Breast epithelium (tissue), 4 donors: ENCODE data around the gene TRPC3. TPM values are rescaled to one million over a fixed set of nuclear protein-coding genes. Genes with fewer than 3 reads are reported as not detected.

ENCODE experiments used
- DNase-seq, 2 donors: peaks; one replicate each; pipeline ENCODE4 v3.0.0-alpha.2; 2019; ENCODE audit warnings: low spot score in 2 of 2
- H3K27ac ChIP-seq, 2 donors: fragments of 200-600 bp; sonication (generic) in 1 of 2; one replicate each; pipeline ENCODE4 v1.5.1; 2016 to 2019; ENCODE audit warnings: mild to moderate bottlenecking in 1 of 2
- H3K27me3 ChIP-seq, 2 donors: fragments of 200-600 bp; sonication (generic) in 1 of 2; one replicate each; pipeline versions ENCODE4 v1.5.1 to v1.6.0; 2017 to 2019; ENCODE audit warnings: control low read depth in 1 of 2, mild to moderate bottlenecking in 1 of 2
- H3K36me3 ChIP-seq: fragments of 200-600 bp; one replicate; pipeline ENCODE4 v1.5.1; 2019
- H3K4me1 ChIP-seq, 2 donors: fragments of 200-600 bp; sonication (generic); one replicate each; pipeline ENCODE4 v1.5.1; 2016 to 2019; ENCODE audit warnings: control low read depth in 1 of 2
- H3K4me3 ChIP-seq, 3 donors: fragments of 200-600 bp; sonication (generic); 1 replicate in 2 of 3; 2 replicates in 1 of 3; pipeline ENCODE4 v1.5.1; 2016 to 2019; ENCODE audit warnings: mild to moderate bottlenecking in 3 of 3, moderate library complexity in 2 of 3
- H3K9me3 ChIP-seq, 2 donors: fragments of 200-600 bp; sonication (generic) in 1 of 2; one replicate each; pipeline ENCODE4 v1.5.1; 2016 to 2019; ENCODE audit warnings: control low read depth in 1 of 2
- CTCF ChIP-seq, 3 donors: fragments of 450-650 bp; IDR thresholded peaks; one replicate each; pipeline ENCODE4 v1.5.1; 2016 to 2017; ENCODE audit warnings: antibody characterized with exemption in 3 of 3, mild to moderate bottlenecking in 3 of 3, moderate library complexity in 3 of 3
- POLR2A ChIP-seq: fragments of 450-650 bp; IDR thresholded peaks from one replicate; pipeline ENCODE4 v1.6.1; 2016; ENCODE audit warnings: antibody characterized with exemption, mild to moderate bottlenecking, moderate library complexity
- POLR2AphosphoS5 ChIP-seq, 3 donors: sonication (generic); formaldehyde crosslinking; IDR thresholded peaks; one replicate each; pipeline ENCODE4 v1.6.1; 2017; ENCODE audit warnings: antibody characterized with exemption in 3 of 3
- intact Hi-C: fragments of 100-400 bp; cut with DNase I; formaldehyde crosslinking; loops from one replicate; pipeline ENCODE4 v1.15.1; 2023; ENCODE audit warnings: low total_unique reads
- total RNA-seq, 3 donors: library from RNA; depleted of rRNA; stranded (reverse); fragments of >200 nt; gene quantifications; one replicate each; pipeline ENCODE4 v1.1.0, GENCODE V29; 2016

Gene TRPC3
- total RNA-seq, 3 donors from 2014 or later, result 0.64 to 0.98 (median 0.88) TPM

GRCh38 chr4:121851354-121851753 lies 100.5 kb downstream of the TRPC3 start:
- Histone ChIP-seq H3K27me3 (no peaks in the 10 kb centered on the region), H3K36me3 (no peaks in the 10 kb centered on the region), H3K4me3 (no peak overlapping the region), H3K27ac (no peak overlapping the region), H3K4me1 (no peaks in the 10 kb centered on the region), H3K9me3 (no peaks in the 10 kb centered on the region)
- DNase-seq, result no peak
- TF ChIP-seq POLR2AphosphoS5 (IDR thresholded peaks at IDR 0.05) (no peak), POLR2A (no peak), CTCF (IDR thresholded peaks at IDR 0.05) (no peak)
- intact Hi-C loops, result no loop called here

- Histone ChIP-seq H3K9me3 (no peaks in the 10 kb centered on the region), H3K4me1 (no peaks in the 10 kb centered on the region), H3K27ac (no peak overlapping the region), H3K36me3 (peaks cover 7% of the 10 kb centered on the region), H3K4me3 (no peak overlapping the region), H3K27me3 (no peaks in the 10 kb centered on the region)
- TF ChIP-seq POLR2AphosphoS5 (IDR thresholded peaks at IDR 0.05) (no peak), POLR2A (no peak), CTCF (IDR thresholded peaks at IDR 0.05) (no peak)
- intact Hi-C loops, result no loop called here
- no peak for DNase-seq
These were observed 105.2 kb downstream of the TRPC3 start for GRCh38 chr4:121846662-121847061.

- Histone ChIP-seq H3K4me1 (no peaks in the 10 kb centered on the region), H3K36me3 (peaks cover 7% of the 10 kb centered on the region), H3K9me3 (no peaks in the 10 kb centered on the region), H3K27ac (no peak overlapping the region), H3K4me3 (no peak overlapping the region), H3K27me3 (no peaks in the 10 kb centered on the region)
- intact Hi-C loops, result no loop called here
- no peak for TF ChIP-seq POLR2AphosphoS5 (IDR thresholded peaks at IDR 0.05)
- no peak for TF ChIP-seq POLR2A
- TF ChIP-seq CTCF (IDR thresholded peaks at IDR 0.05), result no peak
- DNase-seq, result no peak
These were observed 109.0 kb downstream of the TRPC3 start for GRCh38 chr4:121842862-121843261.

GRCh38 chr4:121838136-121838535 lies 113.7 kb downstream of the TRPC3 start:
- no peaks in the 10 kb centered on the region for H3K9me3 ChIP-seq
- H3K4me1 ChIP-seq, result no peaks in the 10 kb centered on the region
- TF ChIP-seq POLR2AphosphoS5 (IDR thresholded peaks at IDR 0.05) (no peak), CTCF (IDR thresholded peaks at IDR 0.05) (no peak), POLR2A (no peak)
- H3K36me3 ChIP-seq, result peaks cover 10% of the 10 kb centered on the region
- intact Hi-C loops, result no loop called here
- H3K27ac ChIP-seq, result no peak overlapping the region
- no peaks in the 10 kb centered on the region for H3K27me3 ChIP-seq
- no peak overlapping the region for H3K4me3 ChIP-seq
- DNase-seq, result no peak

- no peaks in the 10 kb centered on the region for H3K27me3 ChIP-seq
- H3K4me3 ChIP-seq, result no peak overlapping the region
- no peaks in the 10 kb centered on the region for H3K9me3 ChIP-seq
- H3K4me1 ChIP-seq, result no peaks in the 10 kb centered on the region
- no peak overlapping the region for H3K27ac ChIP-seq
- peaks cover 4% of the 10 kb centered on the region for H3K36me3 ChIP-seq
- intact Hi-C loops, result no loop called here
- no peak for DNase-seq
- TF ChIP-seq POLR2AphosphoS5 (IDR thresholded peaks at IDR 0.05), result no peak
- TF ChIP-seq CTCF (IDR thresholded peaks at IDR 0.05), result no peak
- no peak for TF ChIP-seq POLR2A
These were observed 122.3 kb downstream of the TRPC3 start for GRCh38 chr4:121829511-121829910.

Other genes starting within 250 kb of the TRPC3 start
- not detected for gene SMIM43, start 186.9 kb downstream of the TRPC3 start, total RNA-seq
- 10 to 100 TPM; 23.4 to 27.2 (median 25.2) TPM for gene EXOSC9, start 150.7 kb downstream of the TRPC3 start, total RNA-seq
- gene CCNA2, start 128.2 kb downstream of the TRPC3 start, total RNA-seq, result 1 to 10 TPM; 1.3 to 3.8 (median 1.8) TPM
- 10 to 100 TPM; 12.5 to 16.0 (median 14.7) TPM for gene BBS7, start 81.6 kb downstream of the TRPC3 start, total RNA-seq
- 100 to 1,000 TPM; 134 to 193 (median 160) TPM for gene BLTP1, start 200.3 kb upstream of the TRPC3 start, total RNA-seq